K562 (cell line): ENCODE results near the gene C11orf91. TPM values are rescaled to one million over a fixed set of nuclear protein-coding genes. Genes with fewer than 3 reads are reported as not detected.

Experiments used
- ATF7 ChIP-seq: fragments of 450-650 bp; IDR thresholded peaks from 2 replicates; pipeline ENCODE4 v1.7.1; 2014; ENCODE audit warnings: mild to moderate bottlenecking, moderate library complexity
- DACH1 ChIP-seq: fragments of 450-650 bp; IDR thresholded peaks from 2 replicates; pipeline ENCODE4 v1.6.1; 2018; ENCODE audit not compliant: partially characterized antibody
- EZH2 ChIP-seq: IDR thresholded peaks from 2 replicates; pipeline ENCODE4 v1.6.1; 2012; ENCODE audit warnings: low read depth, mild to moderate bottlenecking, inconsistent platforms, low read length, borderline replicate concordance
- KAT2B ChIP-seq: IDR thresholded peaks from one replicate; pipeline ENCODE4 v1.6.1; 2012; ENCODE audit warnings: low read depth, mild to moderate bottlenecking, control low read depth, inconsistent platforms, low read length, moderate library complexity
- KAT7 ChIP-seq: sonication (generic); formaldehyde crosslinking; IDR thresholded peaks from 2 replicates; pipeline ENCODE4 v1.8.0; 2022; ENCODE audit warnings: missing genetic modification reagents, mild to moderate bottlenecking, borderline replicate concordance
- PRMT5 ChIP-seq: sonication (generic); formaldehyde crosslinking; IDR thresholded peaks from 2 replicates; pipeline ENCODE4 v1.5.0; 2020; ENCODE audit warnings: missing genetic modification reagents
- SETDB1 ChIP-seq: IDR thresholded peaks from one replicate; pipeline ENCODE4 v1.6.1; 2012; ENCODE audit warnings: low read length, control low read depth, inconsistent platforms
- SOX6 ChIP-seq: fragments of 450-650 bp; IDR thresholded peaks from 2 replicates; pipeline ENCODE4 v1.6.1; 2014; ENCODE audit warnings: mild to moderate bottlenecking
- XRCC4 ChIP-seq: IDR thresholded peaks from one replicate; pipeline ENCODE4 v1.6.1; 2011; ENCODE audit not compliant: insufficient read depth, insufficient read length; ENCODE audit errors: extremely low read depth
- ZNF12 ChIP-seq: sonication (generic); formaldehyde crosslinking; IDR thresholded peaks from 2 replicates; pipeline ENCODE4 v1.4.0; 2020; ENCODE audit warnings: mild to moderate bottlenecking, missing genetic modification reagents
- ZNF253 ChIP-seq: fragments of 250-450 bp; sonication (Bioruptor Pico); conservative IDR thresholded peaks from 2 replicates; pipeline ENCODE4 v1.6.1; 2021; ENCODE audit warnings: mild to moderate bottlenecking
- ZNF316 ChIP-seq: fragments of 450-650 bp; IDR thresholded peaks from 2 replicates; pipeline ENCODE4 v1.6.1; 2016
- ZNF354B ChIP-seq: fragments of 250-450 bp; sonication (Bioruptor Pico); IDR thresholded peaks from 2 replicates; pipeline ENCODE4 v1.4.0; 2020
- polyA plus RNA-seq, 8 experiments: library from polyadenylated mRNA; depleted of rRNA in 4 of 8; stranded (reverse) in 5 of 8; unstranded in 3 of 8; fragments of >200 nt; fragmentation: Nextera tagmentation in 2 of 8; fragmentation: Illumina TruSeq in 1 of 8; extraction: Ambion mirVana in 2 of 8; extraction: Trizol in 1 of 8; gene quantifications; 2 replicates each; pipeline versions ENCODE4 v1.2.1 to v1.2.3, GENCODE V29; 2011 to 2014; ENCODE audit warnings: inconsistent platforms in 1 of 8, missing spikeins in 1 of 8
- total RNA-seq, 7 experiments: library from RNA; depleted of rRNA in 6 of 7; stranded (reverse); fragments of >200 nt in 6 of 7; fragmentation: Illumina TruSeq in 2 of 7; extraction: Trizol in 2 of 7; gene quantifications; 2 replicates each; pipeline versions ENCODE4 v1.2.1 to v1.2.3, GENCODE V29; 2011 to 2021; ENCODE audit warnings: low replicate concordance in 1 of 7
- TF ChIP-seq, protein P1 (sequence below), 3 experiments: fragments of 200-800 bp in 1 of 3; fragments of 250-450 bp in 1 of 3; fragments of 450-650 bp in 1 of 3; sonication (Bioruptor Pico) in 1 of 3; sonication (Bioruptor generic) in 1 of 3; formaldehyde crosslinking in 1 of 3; IDR thresholded peaks; 2 replicates each; pipeline versions ENCODE4 v1.6.1 to v1.8.0; 2016 to 2022; ENCODE audit warnings: mild to moderate bottlenecking in 2 of 3, missing genetic modification characterization in 2 of 3, missing compliant biosample characterization in 1 of 3, moderate library complexity in 1 of 3
- TF ChIP-seq, protein P2 (sequence below): fragments of 250-450 bp; sonication (Bioruptor Pico); IDR thresholded peaks from 2 replicates; pipeline ENCODE4 v1.4.0; 2020; ENCODE audit warnings: borderline replicate concordance
- TF ChIP-seq, protein P3 (sequence below), 2 experiments: fragments of 450-650 bp; IDR thresholded peaks; 2 replicates each; pipeline ENCODE4 v1.6.1; 2016
- TF ChIP-seq, protein P4 (sequence below), 2 experiments: fragments of 450-650 bp; IDR thresholded peaks; 2 replicates each; pipeline ENCODE4 v1.6.1; 2018; ENCODE audit warnings: mild to moderate bottlenecking in 2 of 2, low read depth in 1 of 2; ENCODE audit not compliant: partially characterized antibody in 2 of 2

The C11orf91 gene
- total and polyA plus RNA-seq, 9 of the 15 experiments (the other 6 are each of a cell fraction or from before 2014, with no cell fraction given), result not detected

DNA sequence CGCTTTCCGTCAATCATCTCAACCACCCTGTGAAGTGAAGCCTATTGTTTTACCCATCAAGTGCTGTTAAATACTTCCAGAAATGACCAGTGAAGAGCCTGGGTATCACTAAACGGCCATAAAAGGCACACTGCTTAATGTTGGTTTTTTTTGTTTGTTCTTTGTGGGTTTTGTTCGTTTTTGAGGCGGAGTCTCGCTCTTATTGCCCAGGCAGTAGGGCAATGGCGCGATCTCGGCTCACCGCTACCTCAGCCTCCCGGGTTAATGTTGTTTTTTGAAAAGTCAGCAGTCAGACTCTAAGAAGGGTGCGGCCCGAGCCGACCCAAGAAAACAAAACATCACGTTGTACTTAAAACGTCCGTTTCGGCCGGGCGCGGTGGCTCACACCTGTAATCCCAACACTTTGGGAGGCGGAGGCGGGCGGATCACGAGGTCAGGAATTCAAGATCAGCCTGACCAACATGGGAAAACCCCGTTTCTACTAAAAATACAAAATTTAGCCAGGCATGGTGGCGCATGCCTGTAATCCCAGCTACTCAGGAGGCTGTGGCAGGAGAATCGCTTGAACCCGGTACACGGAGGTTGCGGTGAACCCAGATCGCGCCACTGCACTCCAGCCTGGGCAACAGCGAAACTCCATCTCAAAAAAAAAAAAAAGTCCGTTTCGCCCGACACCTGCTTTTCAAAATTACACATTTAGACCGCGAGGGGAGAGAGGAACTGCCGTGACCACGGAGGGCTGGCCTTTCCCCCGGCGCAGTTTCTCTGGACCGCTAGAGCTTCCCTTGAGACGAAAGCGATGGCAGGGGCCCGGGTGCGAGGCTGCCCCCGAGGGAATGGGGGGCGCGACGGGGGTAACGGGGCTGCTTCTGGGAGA is 34.9 kb upstream of the C11orf91 start (continued):
- TF ChIP-seq, protein P1, sequence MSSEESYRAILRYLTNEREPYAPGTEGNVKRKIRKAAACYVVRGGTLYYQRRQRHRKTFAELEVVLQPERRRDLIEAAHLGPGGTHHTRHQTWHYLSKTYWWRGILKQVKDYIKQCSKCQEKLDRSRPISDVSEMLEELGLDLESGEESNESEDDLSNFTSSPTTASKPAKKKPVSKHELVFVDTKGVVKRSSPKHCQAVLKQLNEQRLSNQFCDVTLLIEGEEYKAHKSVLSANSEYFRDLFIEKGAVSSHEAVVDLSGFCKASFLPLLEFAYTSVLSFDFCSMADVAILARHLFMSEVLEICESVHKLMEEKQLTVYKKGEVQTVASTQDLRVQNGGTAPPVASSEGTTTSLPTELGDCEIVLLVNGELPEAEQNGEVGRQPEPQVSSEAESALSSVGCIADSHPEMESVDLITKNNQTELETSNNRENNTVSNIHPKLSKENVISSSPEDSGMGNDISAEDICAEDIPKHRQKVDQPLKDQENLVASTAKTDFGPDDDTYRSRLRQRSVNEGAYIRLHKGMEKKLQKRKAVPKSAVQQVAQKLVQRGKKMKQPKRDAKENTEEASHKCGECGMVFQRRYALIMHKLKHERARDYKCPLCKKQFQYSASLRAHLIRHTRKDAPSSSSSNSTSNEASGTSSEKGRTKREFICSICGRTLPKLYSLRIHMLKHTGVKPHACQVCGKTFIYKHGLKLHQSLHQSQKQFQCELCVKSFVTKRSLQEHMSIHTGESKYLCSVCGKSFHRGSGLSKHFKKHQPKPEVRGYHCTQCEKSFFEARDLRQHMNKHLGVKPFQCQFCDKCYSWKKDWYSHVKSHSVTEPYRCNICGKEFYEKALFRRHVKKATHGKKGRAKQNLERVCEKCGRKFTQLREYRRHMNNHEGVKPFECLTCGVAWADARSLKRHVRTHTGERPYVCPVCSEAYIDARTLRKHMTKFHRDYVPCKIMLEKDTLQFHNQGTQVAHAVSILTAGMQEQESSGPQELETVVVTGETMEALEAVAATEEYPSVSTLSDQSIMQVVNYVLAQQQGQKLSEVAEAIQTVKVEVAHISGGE (CRISPR knock-in tag; IDR thresholded peaks at IDR 0.05), result no peak
- TF ChIP-seq ZNF316 (peak; percentile 48; the same call in 1 of the 2 replicates), ZNF253 (no peak), SOX6 (no peak), KAT7 (CRISPR knock-in tag) (0 out of 2 replicates have a peak, but pooled peaks have one; percentile 78), SETDB1 (no peak), DACH1 (no peak), ATF7 (no peak), EZH2 (no peak), ZNF354B (CRISPR knock-in tag) (no peak), PRMT5 (CRISPR knock-in tag) (no peak), XRCC4 (no peak), KAT2B (no peak), ZNF12 (CRISPR knock-in tag) (no peak)
- TF ChIP-seq, protein P2, sequence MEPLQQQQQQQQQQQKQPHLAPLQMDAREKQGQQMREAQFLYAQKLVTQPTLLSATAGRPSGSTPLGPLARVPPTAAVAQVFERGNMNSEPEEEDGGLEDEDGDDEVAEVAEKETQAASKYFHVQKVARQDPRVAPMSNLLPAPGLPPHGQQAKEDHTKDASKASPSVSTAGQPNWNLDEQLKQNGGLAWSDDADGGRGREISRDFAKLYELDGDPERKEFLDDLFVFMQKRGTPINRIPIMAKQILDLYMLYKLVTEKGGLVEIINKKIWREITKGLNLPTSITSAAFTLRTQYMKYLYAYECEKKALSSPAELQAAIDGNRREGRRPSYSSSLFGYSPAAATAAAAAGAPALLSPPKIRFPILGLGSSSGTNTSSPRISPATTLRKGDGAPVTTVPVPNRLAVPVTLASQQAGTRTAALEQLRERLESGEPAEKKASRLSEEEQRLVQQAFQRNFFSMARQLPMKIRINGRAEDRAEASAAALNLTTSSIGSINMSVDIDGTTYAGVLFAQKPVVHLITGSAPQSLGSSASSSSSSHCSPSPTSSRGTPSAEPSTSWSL (CRISPR knock-in tag), result no peak
- TF ChIP-seq, protein P3, sequence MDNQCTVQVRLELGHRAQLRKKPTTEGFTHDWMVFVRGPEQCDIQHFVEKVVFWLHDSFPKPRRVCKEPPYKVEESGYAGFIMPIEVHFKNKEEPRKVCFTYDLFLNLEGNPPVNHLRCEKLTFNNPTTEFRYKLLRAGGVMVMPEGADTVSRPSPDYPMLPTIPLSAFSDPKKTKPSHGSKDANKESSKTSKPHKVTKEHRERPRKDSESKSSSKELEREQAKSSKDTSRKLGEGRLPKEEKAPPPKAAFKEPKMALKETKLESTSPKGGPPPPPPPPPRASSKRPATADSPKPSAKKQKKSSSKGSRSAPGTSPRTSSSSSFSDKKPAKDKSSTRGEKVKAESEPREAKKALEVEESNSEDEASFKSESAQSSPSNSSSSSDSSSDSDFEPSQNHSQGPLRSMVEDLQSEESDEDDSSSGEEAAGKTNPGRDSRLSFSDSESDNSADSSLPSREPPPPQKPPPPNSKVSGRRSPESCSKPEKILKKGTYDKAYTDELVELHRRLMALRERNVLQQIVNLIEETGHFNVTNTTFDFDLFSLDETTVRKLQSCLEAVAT (IDR thresholded peaks at IDR 0.05), result no peak; a peak in 1 of 4 replicates
- TF ChIP-seq, protein P4, sequence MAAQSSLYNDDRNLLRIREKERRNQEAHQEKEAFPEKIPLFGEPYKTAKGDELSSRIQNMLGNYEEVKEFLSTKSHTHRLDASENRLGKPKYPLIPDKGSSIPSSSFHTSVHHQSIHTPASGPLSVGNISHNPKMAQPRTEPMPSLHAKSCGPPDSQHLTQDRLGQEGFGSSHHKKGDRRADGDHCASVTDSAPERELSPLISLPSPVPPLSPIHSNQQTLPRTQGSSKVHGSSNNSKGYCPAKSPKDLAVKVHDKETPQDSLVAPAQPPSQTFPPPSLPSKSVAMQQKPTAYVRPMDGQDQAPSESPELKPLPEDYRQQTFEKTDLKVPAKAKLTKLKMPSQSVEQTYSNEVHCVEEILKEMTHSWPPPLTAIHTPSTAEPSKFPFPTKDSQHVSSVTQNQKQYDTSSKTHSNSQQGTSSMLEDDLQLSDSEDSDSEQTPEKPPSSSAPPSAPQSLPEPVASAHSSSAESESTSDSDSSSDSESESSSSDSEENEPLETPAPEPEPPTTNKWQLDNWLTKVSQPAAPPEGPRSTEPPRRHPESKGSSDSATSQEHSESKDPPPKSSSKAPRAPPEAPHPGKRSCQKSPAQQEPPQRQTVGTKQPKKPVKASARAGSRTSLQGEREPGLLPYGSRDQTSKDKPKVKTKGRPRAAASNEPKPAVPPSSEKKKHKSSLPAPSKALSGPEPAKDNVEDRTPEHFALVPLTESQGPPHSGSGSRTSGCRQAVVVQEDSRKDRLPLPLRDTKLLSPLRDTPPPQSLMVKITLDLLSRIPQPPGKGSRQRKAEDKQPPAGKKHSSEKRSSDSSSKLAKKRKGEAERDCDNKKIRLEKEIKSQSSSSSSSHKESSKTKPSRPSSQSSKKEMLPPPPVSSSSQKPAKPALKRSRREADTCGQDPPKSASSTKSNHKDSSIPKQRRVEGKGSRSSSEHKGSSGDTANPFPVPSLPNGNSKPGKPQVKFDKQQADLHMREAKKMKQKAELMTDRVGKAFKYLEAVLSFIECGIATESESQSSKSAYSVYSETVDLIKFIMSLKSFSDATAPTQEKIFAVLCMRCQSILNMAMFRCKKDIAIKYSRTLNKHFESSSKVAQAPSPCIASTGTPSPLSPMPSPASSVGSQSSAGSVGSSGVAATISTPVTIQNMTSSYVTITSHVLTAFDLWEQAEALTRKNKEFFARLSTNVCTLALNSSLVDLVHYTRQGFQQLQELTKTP (IDR thresholded peaks at IDR 0.05; ENCODE audit: low read depth in 1 of 2, partially characterized antibody in 2 of 2), result no peak
